GM12878 (cell line): ENCODE measurements around the gene BNIPL. TPM values are rescaled to one million over a fixed set of nuclear protein-coding genes. Genes with fewer than 3 reads are reported as not detected.

ENCODE experiments used
- CREB1 ChIP-seq: IDR thresholded peaks from 2 replicates; pipeline ENCODE4 v1.6.1; 2012; ENCODE audit warnings: low read depth, mild to moderate bottlenecking, inconsistent platforms
- EED ChIP-seq: sonication (generic); IDR thresholded peaks from 2 replicates; pipeline ENCODE4 v1.6.1; 2016; ENCODE audit warnings: antibody characterized with exemption, low read depth
- EGR1 ChIP-seq, 2 experiments: IDR thresholded peaks; 1 replicate in 1 of 2; 2 replicates in 1 of 2; pipeline ENCODE4 v1.6.1; 2011 to 2012; ENCODE audit warnings: low read depth in 2 of 2, low read length in 2 of 2, borderline replicate concordance in 1 of 2, mild to moderate bottlenecking in 1 of 2, moderate library complexity in 1 of 2
- GABPA ChIP-seq: IDR thresholded peaks from 2 replicates; pipeline ENCODE4 v1.6.1; 2014; ENCODE audit warnings: antibody characterized with exemption, low read depth, mild to moderate bottlenecking, inconsistent platforms
- HSF1 ChIP-seq: fragments of 150-350 bp; IDR thresholded peaks from 2 replicates; pipeline ENCODE4 v1.6.1; 2014; ENCODE audit warnings: mild to moderate bottlenecking, low read depth, low read length
- LARP7 ChIP-seq: fragments of 450-650 bp; IDR thresholded peaks from 2 replicates; pipeline ENCODE4 v1.6.1; 2017; ENCODE audit warnings: mild to moderate bottlenecking
- MEF2B ChIP-seq: fragments of 450-650 bp; IDR thresholded peaks from 2 replicates; pipeline ENCODE4 v1.6.1; 2018; ENCODE audit warnings: mild to moderate bottlenecking, moderate library complexity; ENCODE audit not compliant: partially characterized antibody, poor library complexity, severe bottlenecking
- MTA2 ChIP-seq: fragments of 450-650 bp; IDR thresholded peaks from 2 replicates; pipeline ENCODE4 v1.6.1; 2016; ENCODE audit warnings: low read depth, mild to moderate bottlenecking, moderate library complexity
- NBN ChIP-seq: fragments of 450-650 bp; IDR thresholded peaks from 2 replicates; pipeline ENCODE4 v1.6.1; 2016
- NFYA ChIP-seq: IDR thresholded peaks from 2 replicates; pipeline ENCODE4 v1.6.1; 2011; ENCODE audit warnings: low read depth, mild to moderate bottlenecking, low read length, improper control_type of control experiment, borderline replicate concordance
- NR2C1 ChIP-seq: fragments of 450-650 bp; IDR thresholded peaks from 2 replicates; pipeline ENCODE4 v1.6.1; 2017; ENCODE audit warnings: antibody characterized with exemption, mild to moderate bottlenecking, moderate library complexity
- PAX5 ChIP-seq: IDR thresholded peaks from 2 replicates; pipeline ENCODE4 v1.6.1; 2011; ENCODE audit warnings: low read depth, low read length, borderline replicate concordance
- POLR2AphosphoS5 ChIP-seq: IDR thresholded peaks from 2 replicates; pipeline ENCODE4 v1.6.1; 2011; ENCODE audit warnings: mild to moderate bottlenecking, low read length, inconsistent platforms
- PRDM15 ChIP-seq: fragments of 450-650 bp; formaldehyde crosslinking; IDR thresholded peaks from 2 replicates; pipeline ENCODE4 v1.4.0; 2020; ENCODE audit warnings: mild to moderate bottlenecking, moderate library complexity
- RBBP5 ChIP-seq: fragments of 200-600 bp; sonication (generic); conservative IDR thresholded peaks from 2 replicates; pipeline ENCODE4 v1.6.1; 2016
- YBX1 ChIP-seq: fragments of 450-650 bp; IDR thresholded peaks from 2 replicates; pipeline ENCODE4 v1.6.1; 2016; ENCODE audit warnings: antibody characterized with exemption
- ZBTB11 ChIP-seq: fragments of 450-650 bp; formaldehyde crosslinking; IDR thresholded peaks from 2 replicates; pipeline ENCODE4 v1.5.0; 2022; ENCODE audit warnings: mild to moderate bottlenecking, missing genetic modification characterization
- ZNF24 ChIP-seq: fragments of 450-650 bp; IDR thresholded peaks from 2 replicates; pipeline ENCODE4 v1.6.1; 2017; ENCODE audit warnings: antibody characterized with exemption, mild to moderate bottlenecking
- polyA plus RNA-seq, 11 experiments: library from polyadenylated mRNA; depleted of rRNA in 4 of 11; unstranded in 6 of 11; stranded (reverse) in 5 of 11; fragments of >200 nt; fragmentation: Nextera tagmentation in 4 of 11; fragmentation: Illumina TruSeq in 1 of 11; extraction: Ambion mirVana in 4 of 11; extraction: Trizol in 1 of 11; gene quantifications; 1 replicate in 1 of 11; 2 replicates in 10 of 11; pipeline versions ENCODE4 v1.2.1 to v1.2.3, GENCODE V29; 2011 to 2016; ENCODE audit warnings: inconsistent platforms in 2 of 11, missing spikeins in 2 of 11, low read depth in 1 of 11
- total RNA-seq, 4 experiments: library from RNA; depleted of rRNA in 3 of 4; stranded (reverse); fragments of >200 nt in 3 of 4; fragmentation: Illumina TruSeq in 1 of 4; extraction: Trizol in 1 of 4; gene quantifications; 2 replicates each; pipeline versions ENCODE4 v1.2.1 to v1.2.3, GENCODE V29; 2013 to 2021

Gene BNIPL
- total and polyA plus RNA-seq, 10 of the 15 experiments (the other 5 are each of a cell fraction or from before 2014, with no cell fraction given): 0.05 to 1.1 (median 0.17) TPM

GRCh38 chr1:151008244-151009205, 27.9 kb upstream of the BNIPL start, which contains the start of gene PRUNE1 (continued):
- TF ChIP-seq CREB1 (peak; percentile 91), EED (peak; percentile 9; the same call in 1 of the 2 replicates), PRDM15 (CRISPR knock-in tag) (no peak), ZNF24 (0 out of 2 replicates have a peak, but pooled peaks have one; percentile 3), GABPA (peak; percentile 78), NBN (peak; percentile 89), PAX5 (peak; percentile 60), ZBTB11 (no peak), NFYA (no peak), POLR2AphosphoS5 (peak; percentile 40; the same call in 1 of the 2 replicates), HSF1 (no peak), NR2C1 (peak; percentile 85), MEF2B (no peak), RBBP5 (no peak), EGR1 (IDR thresholded peaks at IDR 0.05; ENCODE audit: borderline replicate concordance in 1 of 2, low read depth in 2 of 2, low read length in 2 of 2) (peak in 1 of 2 experiments; percentile 36; a peak in 2 of 3 replicates), MTA2 (0 out of 2 replicates have a peak, but pooled peaks have one; percentile 9), LARP7 (peak; percentile 52; the same call in 1 of the 2 replicates), YBX1 (no peak)
